ENCODE measurements around the gene CHTF8.

- no peak for TF ChIP-seq CTCF (conservative IDR thresholded peaks at IDR 0.05; ENCODE audit: low read length)
- TF ChIP-seq EZH2phosphoT487 (IDR thresholded peaks at IDR 0.05; ENCODE audit: borderline replicate concordance), result no peak
These were observed 43.7 kb downstream of the CHTF8 start for GRCh38 chr16:69088684-69089083.

Measured in Loucy (cell line).